MCF 10A (cell line): ENCODE measurements around the gene PPM1F. TPM values are rescaled to one million over a fixed set of nuclear protein-coding genes. Genes with fewer than 3 reads are reported as not detected.

Source experiments
- BruUV-seq: library from RNA; stranded (reverse); fragments of 400-500 nt; replicated peaks from 2 replicates; lab custom pipeline; 2021; lab: Mats Ljungman, UMichigan
- CTCF ChIA-PET: fragments of 300-600 bp; sonication (Branson Sonifier 250); formaldehyde crosslinking; extraction: SDS; loops from one replicate; lab custom pipeline; 2021; ENCODE audit warnings: antibody characterized with exemption, inconsistent platforms; lab: Yijun Ruan, JAX
- POLR2A ChIA-PET: fragments of 300-600, 350-650 bp; sonication (Branson Sonifier 250); formaldehyde crosslinking; extraction: SDS; loops from one replicate; lab custom pipeline; 2020; ENCODE audit warnings: antibody characterized with exemption, inconsistent platforms; lab: Yijun Ruan, JAX
- DNase-seq: peaks from one replicate; pipeline ENCODE4 v3.0.0-alpha.2; 2018; ENCODE audit not compliant: unreplicated experiment
- H3K27ac Mint-ChIP-seq: one replicate; pipeline ENCODE4 v1.8.0; 2022; ENCODE audit warnings: mild to moderate bottlenecking, low read depth, mixed read lengths; ENCODE audit not compliant: unreplicated experiment
- H3K27me3 Mint-ChIP-seq: one replicate; pipeline ENCODE4 v1.8.0; 2022; ENCODE audit warnings: mixed read lengths; ENCODE audit not compliant: insufficient read depth, unreplicated experiment
- H3K36me3 Mint-ChIP-seq: one replicate; pipeline ENCODE4 v1.8.0; 2022; ENCODE audit warnings: mild to moderate bottlenecking, moderate library complexity, mixed read lengths; ENCODE audit not compliant: insufficient read depth, unreplicated experiment
- H3K4me1 Mint-ChIP-seq: one replicate; pipeline ENCODE4 v1.8.0; 2022; ENCODE audit warnings: mixed read lengths; ENCODE audit not compliant: insufficient read depth, unreplicated experiment
- H3K4me3 Mint-ChIP-seq: one replicate; pipeline ENCODE4 v1.8.0; 2022; ENCODE audit warnings: mild to moderate bottlenecking, moderate library complexity, mixed read lengths; ENCODE audit not compliant: unreplicated experiment
- H3K9me3 Mint-ChIP-seq: one replicate; pipeline ENCODE4 v1.8.0; 2022; ENCODE audit warnings: mixed read lengths; ENCODE audit not compliant: unreplicated experiment
- intact Hi-C: fragments of 100-400 bp; cut with micrococcal nuclease; formaldehyde crosslinking; loops from 2 replicates; pipeline ENCODE4 v1.14.1; 2022
- total RNA-seq: library from RNA; stranded (reverse); gene quantifications from 2 replicates; pipeline ENCODE4 v1.2.3, GENCODE V29; 2022
- TF ChIP-seq, protein P1 (sequence below): fragments of 200-600 bp; IDR thresholded peaks from one replicate; pipeline ENCODE4 v1.8.0; 2022; ENCODE audit warnings: antibody characterized with exemption, mild to moderate bottlenecking; ENCODE audit not compliant: unreplicated experiment

Gene PPM1F
- total RNA-seq, 1 experiment from 2014 or later: 32.6 TPM

DNA sequence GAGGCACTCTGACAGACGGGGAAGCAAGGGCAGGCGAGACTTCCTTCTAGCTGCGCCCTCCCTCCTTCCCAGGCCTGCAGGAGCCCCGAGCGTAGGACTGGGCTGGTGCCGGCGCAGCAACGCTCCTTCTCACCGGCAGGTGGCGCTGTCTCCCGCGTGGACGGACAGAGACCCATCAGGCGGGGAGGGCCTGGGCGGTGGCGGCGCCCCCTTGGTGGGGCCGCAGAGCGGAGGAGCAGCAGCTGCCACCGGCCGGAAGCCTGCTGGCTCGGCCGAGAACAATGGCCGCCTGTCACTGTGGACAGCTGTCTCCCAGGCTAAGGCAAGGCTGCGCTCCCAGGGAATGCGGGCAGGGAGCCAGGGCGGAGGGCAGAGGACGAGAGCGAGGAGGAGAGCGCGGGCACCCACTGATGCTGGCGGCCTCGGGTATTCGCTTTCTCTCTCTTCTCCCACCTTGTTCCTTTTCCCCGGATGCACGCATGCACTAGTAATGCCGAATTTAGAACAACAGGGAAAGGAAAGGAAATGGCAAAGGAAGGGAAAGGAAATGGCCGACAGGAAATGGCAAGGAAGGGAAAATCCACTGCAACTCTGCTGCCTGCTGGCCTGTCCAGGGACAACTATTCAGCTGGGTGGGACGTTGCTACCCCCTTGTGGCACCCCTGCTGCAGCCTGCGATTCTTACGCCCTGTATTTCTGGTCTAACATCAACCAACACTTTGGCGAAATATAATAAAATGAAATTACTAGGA is 14.4 kb downstream of the PPM1F start:
- ChIA-PET CTCF (interaction anchor here (0.6 to 8.5 kb wide), 22 partner anchors 10 to 286 kb away, joined by 3 to 65 read pairs (median 4); partner anchors contain the start of genes PPIL2 and PPM1F), POLR2A (interaction anchor here (0.6 to 3.9 kb wide), 10 partner anchors 12 to 292 kb away, joined by 3 to 36 read pairs (median 4); partner anchors contain the start of genes PPM1F, TOP3B and YPEL1)
- peaks cover 43% of the 10 kb centered on the region for H3K4me1 Mint-ChIP-seq
- TF ChIP-seq, protein P1, sequence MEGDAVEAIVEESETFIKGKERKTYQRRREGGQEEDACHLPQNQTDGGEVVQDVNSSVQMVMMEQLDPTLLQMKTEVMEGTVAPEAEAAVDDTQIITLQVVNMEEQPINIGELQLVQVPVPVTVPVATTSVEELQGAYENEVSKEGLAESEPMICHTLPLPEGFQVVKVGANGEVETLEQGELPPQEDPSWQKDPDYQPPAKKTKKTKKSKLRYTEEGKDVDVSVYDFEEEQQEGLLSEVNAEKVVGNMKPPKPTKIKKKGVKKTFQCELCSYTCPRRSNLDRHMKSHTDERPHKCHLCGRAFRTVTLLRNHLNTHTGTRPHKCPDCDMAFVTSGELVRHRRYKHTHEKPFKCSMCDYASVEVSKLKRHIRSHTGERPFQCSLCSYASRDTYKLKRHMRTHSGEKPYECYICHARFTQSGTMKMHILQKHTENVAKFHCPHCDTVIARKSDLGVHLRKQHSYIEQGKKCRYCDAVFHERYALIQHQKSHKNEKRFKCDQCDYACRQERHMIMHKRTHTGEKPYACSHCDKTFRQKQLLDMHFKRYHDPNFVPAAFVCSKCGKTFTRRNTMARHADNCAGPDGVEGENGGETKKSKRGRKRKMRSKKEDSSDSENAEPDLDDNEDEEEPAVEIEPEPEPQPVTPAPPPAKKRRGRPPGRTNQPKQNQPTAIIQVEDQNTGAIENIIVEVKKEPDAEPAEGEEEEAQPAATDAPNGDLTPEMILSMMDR: peak; percentile 99
- peak overlapping the region; percentile 82 for H3K4me3 Mint-ChIP-seq
- H3K36me3 Mint-ChIP-seq: peaks cover 29% of the 10 kb centered on the region
- intact Hi-C loops: loop anchor here (5.0 kb wide), 1 partner anchor 226 kb away; no protein-coding TSS in a partner anchor
- peak; percentile 85 for DNase-seq
- BruUV-seq: TSS peak; percentile 22
- H3K27ac Mint-ChIP-seq: peak overlapping the region; percentile 92
- no peaks in the 10 kb centered on the region for H3K27me3 Mint-ChIP-seq
- no peaks in the 10 kb centered on the region for H3K9me3 Mint-ChIP-seq

DNA sequence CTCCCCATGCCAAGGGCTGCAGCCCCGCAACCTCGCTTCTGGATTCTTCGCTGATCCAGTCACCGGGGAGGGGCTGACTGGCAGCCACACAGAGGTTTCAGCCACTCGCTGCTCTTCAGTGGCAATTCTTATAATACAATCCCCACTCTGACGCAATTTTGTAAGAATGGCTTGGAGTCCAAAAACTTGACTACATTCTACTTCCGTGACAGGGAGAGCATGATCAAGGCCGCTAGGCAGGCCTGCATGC is 14.9 kb downstream of the PPM1F start:
- Mint-ChIP-seq H3K9me3 (no peaks in the 10 kb centered on the region), H3K4me3 (peak overlapping the region; percentile 82), H3K27me3 (no peaks in the 10 kb centered on the region), H3K36me3 (peaks cover 34% of the 10 kb centered on the region), H3K27ac (peak overlapping the region; percentile 92), H3K4me1 (peaks cover 39% of the 10 kb centered on the region)
- TF ChIP-seq, protein P1: no peak
- ChIA-PET CTCF (interaction anchor here (0.6 to 8.5 kb wide), 16 partner anchors 12 to 285 kb away, joined by 3 to 65 read pairs (median 4); partner anchors contain the start of genes PPIL2, PPM1F and TOP3B), POLR2A (interaction anchor here (0.6 to 3.9 kb wide), 11 partner anchors 12 to 291 kb away, joined by 3 to 36 read pairs (median 4); partner anchors contain the start of genes MAPK1, PPM1F, TOP3B and YPEL1)
- intact Hi-C loops: loop anchor here (5.0 kb wide), 1 partner anchor 225 kb away; no protein-coding TSS in a partner anchor
- no peak for DNase-seq
- no TSS peak for BruUV-seq

DNA sequence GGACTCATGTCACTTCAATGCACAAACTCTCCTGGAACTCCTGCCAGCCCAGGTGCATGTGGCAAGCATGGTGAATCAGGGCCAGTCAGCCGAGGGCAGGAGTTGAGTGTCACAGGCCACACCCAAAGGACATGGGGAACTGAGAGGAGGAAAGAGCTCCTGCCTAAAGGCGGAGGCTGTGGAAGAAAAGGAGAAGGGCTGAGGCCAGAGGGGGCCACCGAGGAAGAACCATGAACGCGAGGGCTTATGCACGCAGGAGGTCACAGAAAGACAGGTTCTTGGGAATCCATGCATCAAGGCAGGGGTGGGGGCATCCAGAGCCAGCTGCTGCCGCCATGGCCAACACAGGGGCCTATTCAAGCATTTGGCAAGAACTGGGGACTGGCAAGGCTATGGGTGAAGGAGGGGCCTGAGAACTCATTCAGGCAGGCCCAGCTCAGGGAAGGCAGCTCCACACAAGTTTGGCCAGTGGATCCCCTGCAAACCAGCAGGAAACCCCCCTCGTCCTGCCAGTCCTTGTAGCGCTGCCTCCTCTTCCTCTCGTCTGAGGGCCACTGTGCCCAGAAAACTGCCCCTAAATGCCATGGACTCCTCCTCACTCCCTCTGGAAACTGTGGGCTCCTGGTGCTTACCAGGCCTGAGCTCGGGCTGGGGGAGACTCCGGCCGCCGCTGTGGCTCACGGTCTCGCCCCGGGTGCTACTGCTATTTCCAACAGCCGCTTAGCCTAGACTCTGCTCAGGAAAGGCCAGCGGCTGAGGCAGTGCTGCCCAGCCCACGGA is 15.4 kb downstream of the PPM1F start:
- intact Hi-C loops: loop anchor here (5.0 kb wide), 1 partner anchor 225 kb away; no protein-coding TSS in a partner anchor
- H3K4me1 Mint-ChIP-seq: peaks cover 35% of the 10 kb centered on the region
- ChIA-PET POLR2A (interaction anchor here (0.6 to 3.9 kb wide), 13 partner anchors 13 to 291 kb away, joined by 3 to 36 read pairs (median 4); partner anchors contain the start of genes MAPK1, PPM1F, TOP3B and YPEL1), CTCF (interaction anchor here (0.6 to 8.5 kb wide), 21 partner anchors 12 to 271 kb away, joined by 3 to 65 read pairs (median 4); partner anchors contain the start of genes PPIL2, PPM1F and TOP3B)
- H3K4me3 Mint-ChIP-seq: peak overlapping the region; percentile 82
- peak overlapping the region; percentile 92 for H3K27ac Mint-ChIP-seq
- TF ChIP-seq, protein P1: no peak
- no TSS peak for BruUV-seq
- no peaks in the 10 kb centered on the region for H3K9me3 Mint-ChIP-seq
- DNase-seq: peak; percentile 43
- no peaks in the 10 kb centered on the region for H3K27me3 Mint-ChIP-seq
- H3K36me3 Mint-ChIP-seq: peaks cover 37% of the 10 kb centered on the region
